HG03095 (cell line): ENCODE data around the gene HRH3.

ENCODE experiments used
- ATAC-seq: cut with Tn5 transposase; IDR thresholded peaks from one replicate; pipeline ENCODE4 v1.9.1; 2021; ENCODE audit warnings: moderate library complexity; ENCODE audit not compliant: unreplicated experiment

The HRH3 gene

DNA sequence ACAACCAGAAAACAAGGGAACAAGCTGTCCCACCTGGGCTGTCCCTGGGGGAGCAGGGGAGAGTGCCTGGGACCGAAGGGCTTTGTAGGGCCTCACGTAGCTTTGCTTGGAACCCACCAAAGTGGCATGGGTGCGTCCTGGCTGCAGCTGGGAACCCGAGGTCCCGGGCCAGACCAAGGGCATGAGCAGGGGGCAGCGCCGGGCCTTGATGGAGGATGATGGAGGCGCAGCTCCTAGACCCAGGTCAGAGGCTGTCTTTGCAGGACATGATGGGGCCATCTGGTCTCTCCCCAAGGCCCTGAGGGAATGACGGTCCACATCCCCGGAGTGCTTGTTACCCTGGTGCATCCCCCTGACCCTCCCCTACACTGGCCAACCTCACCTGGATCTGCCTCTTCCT is 10.6 kb upstream of the HRH3 start:
- no peak for ATAC-seq

- no peak for ATAC-seq
These were observed 10.2 kb upstream of the HRH3 start for GRCh38 chr20:62230276-62230675.

- ATAC-seq: no peak
These were observed 9.6 kb upstream of the HRH3 start for GRCh38 chr20:62229667-62230066.

DNA sequence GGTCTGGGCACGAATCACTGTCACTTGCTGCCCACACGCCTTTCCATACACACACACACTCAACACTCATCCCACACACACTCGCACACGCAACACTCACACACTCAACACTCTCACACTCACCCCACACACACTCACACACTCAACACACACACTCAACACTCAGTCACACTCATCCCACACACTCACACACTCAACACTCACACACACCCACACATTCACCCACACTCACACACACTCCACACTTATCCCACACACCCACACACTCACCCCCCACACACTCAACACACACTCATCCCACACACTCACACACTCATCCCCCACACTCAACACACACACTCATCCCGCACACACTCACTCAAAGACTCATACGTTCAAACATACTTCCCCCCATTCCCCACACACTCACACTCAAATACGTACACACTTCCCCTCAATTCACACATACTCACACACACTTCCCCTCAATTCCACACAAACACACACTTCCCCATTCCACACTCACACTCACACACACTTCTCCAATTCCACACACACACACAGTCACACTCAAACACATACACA is 9.0 kb upstream of the HRH3 start:
- ATAC-seq: no peak

- ATAC-seq: no peak
These were observed 8.2 kb upstream of the HRH3 start for GRCh38 chr20:62227977-62228958.

- no peak for ATAC-seq
These were observed 7.5 kb upstream of the HRH3 start for GRCh38 chr20:62227591-62227976.

GRCh38 chr20:62226707-62227590 is 6.9 kb upstream of the HRH3 start:
- no peak for ATAC-seq

- ATAC-seq: no peak
These were observed 6.0 kb upstream of the HRH3 start for GRCh38 chr20:62225820-62226635.

GRCh38 chr20:62225026-62225425 is 4.9 kb upstream of the HRH3 start:
- no peak for ATAC-seq

DNA sequence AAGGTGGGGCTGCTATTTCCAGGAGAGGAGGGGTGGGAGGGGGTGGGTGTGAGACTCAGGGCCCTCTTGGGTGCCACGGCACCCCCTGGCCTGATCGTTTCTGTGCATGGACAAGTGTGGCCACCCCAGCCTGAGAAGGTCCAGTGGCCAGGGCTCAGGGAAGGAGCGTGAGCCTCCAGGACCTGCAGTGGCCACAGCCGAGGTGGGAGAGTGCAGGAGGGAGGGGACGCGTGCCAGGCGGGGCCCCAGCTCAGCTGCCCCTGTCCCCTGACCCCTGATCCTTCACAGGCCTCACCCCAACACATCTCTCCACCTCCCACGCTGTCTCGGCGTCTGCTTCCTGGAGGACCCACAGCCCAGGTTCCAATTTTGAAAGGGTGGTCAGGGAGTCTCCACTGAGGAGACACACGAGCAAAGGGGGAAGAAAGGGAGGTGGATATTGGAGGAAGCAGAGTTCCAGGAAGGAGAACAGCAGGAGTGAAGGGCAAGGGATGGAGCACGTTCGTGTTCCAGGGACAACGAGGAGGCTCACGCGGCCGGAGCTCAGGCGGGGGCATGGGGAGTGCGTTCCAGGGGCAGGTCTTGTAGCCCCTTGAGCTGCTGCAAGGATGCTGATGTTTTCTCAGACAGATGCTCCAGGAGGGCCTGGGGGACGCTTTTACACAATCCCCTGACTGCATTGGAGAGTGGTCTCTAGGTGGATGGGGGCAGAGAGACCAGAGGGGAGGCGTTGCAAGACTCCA is 4.2 kb upstream of the HRH3 start:
- ATAC-seq: no peak

GRCh38 chr20:62223571-62223970 is 3.5 kb upstream of the HRH3 start:
- ATAC-seq: no peak

DNA sequence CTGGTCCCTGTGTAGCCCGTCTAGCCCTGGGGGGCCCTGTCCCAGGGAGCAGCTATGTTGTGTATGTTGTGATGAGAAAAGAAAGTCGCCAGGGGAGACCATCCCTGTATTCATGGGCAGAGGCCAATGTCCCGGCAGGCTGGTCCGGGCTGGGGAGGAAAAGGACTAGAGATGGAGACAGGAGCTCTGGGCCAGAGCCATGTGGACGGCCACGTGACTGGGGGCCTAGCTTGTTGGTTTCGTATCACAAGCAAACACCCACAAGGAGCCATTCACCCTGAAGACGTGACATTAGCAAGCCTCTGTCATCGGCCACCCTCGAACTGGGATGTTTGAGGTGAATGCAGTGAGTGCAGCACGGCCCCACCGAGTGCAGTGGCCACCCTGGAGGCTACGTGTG is 2.9 kb upstream of the HRH3 start:
- no peak for ATAC-seq

DNA sequence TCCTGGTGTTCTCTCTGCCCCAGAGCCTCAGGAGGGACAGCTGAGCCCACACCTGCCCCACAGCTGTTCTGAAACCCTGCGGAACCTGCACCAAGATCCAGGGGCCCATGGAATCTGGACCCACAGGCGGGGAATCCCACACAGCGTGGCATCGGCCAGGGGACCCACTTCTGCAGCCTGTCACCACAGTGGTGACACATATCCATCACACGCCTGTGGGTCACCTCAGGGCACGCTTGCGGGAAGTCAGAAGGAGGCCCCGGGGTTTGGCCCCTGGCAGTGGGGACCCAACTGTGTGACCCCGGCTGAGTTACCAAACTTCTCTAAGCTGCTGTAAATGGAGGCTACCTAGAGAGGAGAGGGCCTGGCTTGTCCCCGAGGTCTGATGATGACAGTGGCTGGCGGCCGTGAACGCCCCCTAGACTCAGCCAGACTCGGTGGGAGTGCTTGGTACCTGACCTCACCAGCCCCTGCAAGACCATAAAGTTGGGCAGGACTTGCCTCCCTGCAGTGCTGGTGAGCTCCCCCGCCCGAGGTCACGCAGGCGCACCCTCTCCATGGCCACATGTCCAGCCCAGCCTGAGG is 2.3 kb upstream of the HRH3 start:
- ATAC-seq: no peak

DNA sequence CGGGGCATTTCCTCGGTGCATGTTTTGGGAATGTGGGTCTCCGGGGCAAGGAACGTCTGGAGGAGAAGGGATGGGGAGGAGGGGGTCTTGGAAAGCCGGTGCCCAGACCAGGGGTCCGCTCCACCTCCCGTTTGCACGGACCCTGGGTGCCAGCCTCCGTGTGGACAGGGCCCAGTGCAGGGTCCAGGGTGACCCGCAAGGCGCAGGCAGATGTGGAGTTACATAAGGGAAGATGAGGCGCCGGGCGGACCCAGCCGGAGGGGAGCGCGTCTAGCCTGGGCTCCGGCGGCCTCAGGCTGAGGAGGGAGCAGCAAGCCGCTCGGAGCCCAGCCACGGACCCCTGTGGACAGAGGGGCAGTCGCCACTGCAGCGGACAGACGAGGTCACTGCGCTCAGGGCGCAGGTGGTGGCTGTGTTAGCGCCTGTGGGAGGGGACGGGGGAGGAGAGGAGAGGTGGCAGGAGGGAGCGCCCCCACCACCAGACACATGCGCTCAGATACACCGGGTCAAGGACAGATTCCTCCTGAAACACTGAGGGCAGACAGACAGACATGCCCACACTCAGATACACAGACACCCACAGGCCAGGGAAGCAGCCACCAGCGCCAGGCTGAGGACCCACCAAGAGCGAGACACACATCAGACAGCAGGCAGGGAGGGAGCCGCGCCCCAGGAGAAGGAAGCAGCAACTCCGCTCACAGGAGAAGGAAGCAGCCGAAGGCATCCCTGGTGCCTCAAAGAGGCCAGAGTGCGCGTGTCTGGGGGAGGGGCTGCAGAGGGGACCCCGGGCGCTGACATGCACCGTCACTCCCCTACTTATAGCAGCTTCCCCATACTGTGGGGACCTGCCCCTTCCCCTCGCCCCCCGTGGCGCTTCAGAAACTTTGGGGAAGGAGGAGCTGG is 839 bp upstream of the HRH3 start:
- no peak for ATAC-seq

DNA sequence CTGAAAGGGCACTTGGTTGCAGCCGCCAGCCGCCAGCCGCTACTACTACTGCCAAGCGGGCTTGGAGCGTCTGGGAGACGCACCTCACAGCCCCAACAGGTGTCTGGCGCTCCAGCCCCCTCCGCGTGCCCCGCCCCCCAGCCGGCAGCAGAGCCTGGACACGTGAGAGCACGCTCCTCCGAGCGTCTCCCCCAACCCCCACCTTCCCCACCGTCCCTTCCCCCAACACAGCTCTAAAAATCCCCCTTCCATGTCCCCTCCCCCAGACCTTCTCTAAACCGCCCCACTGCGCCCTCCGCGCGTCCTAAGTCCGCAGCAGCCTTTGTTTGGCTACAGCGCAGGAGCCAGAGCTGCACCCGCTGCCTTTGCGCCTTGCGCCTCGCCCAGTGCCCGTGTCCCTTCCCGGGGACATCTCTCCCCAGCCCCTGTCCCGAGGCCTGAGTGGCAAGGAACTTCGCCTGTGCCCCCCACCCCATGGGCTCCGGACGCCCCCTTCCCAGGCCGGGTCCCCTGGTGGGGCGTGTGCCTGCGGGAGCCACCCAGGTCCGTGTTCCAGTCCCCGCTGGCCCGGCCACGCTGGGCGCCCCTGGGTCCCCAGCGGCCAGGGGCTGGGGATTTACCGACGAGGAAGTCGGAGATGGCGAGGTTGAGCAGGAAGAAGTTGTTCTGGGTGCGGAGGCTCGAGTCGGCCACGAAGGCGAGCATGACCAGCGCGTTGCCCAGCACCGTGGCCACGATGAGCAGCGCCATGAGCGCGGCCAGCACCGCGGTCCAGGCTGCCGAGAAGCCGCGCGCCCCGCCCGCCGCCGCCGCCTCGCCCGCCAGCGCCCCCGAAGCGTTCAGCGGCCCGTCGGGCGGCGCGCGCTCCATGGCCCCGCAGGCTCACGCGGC is 732 bp downstream of the HRH3 start:
- ATAC-seq: no peak

GRCh38 chr20:62217913-62218773 is 1.9 kb downstream of the HRH3 start:
- ATAC-seq: no peak
